Measurements from ENCODE around the gene LTB4R2. TPM values are rescaled to one million over a fixed set of nuclear protein-coding genes. Genes with fewer than 3 reads are reported as not detected.

The LTB4R2 gene
- total and polyA plus RNA-seq, 2 of the 8 experiments (the other 6 are each of a cell fraction or from before 2014, with no cell fraction given) = 5.3 to 6.7 TPM

DNA sequence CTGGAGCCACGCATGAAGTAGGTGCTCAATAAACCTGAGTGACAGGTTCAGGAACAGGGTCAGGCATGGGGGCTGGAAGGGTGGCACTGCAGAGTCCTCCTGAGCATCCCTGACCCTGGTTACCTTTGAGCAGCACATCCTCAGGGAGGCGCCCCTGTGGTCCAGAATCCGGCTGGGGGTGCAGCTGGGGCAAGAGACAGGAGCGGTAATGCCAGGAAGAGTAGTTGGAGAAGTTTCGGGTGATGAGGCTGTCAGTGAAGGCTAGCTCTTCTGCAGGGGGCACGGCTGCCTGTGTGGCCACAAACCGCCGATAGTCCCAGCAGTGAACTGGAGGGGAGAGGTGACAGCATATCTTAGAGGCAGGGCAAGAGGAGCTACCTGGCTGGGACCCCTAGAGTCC lies 40.6 kb upstream of the LTB4R2 start (continued):
- no peak for TF ChIP-seq CHD7 (IDR thresholded peaks at IDR 0.05; ENCODE audit: insufficient replicate concordance, low read length)
- no peak for TF ChIP-seq RNF2 (IDR thresholded peaks at IDR 0.05; ENCODE audit: borderline replicate concordance, low read depth, low read length, missing control alignments, poor library complexity, severe bottlenecking)
- no peak for TF ChIP-seq SP2 (IDR thresholded peaks at IDR 0.05; ENCODE audit: low read length)
- no peak for TF ChIP-seq RXRA (IDR thresholded peaks at IDR 0.05; ENCODE audit: insufficient read depth, low read depth, low read length)
- no peak for TF ChIP-seq POLR2AphosphoS5 (IDR thresholded peaks at IDR 0.05; ENCODE audit: low read depth, low read length)
- TF ChIP-seq CBX8 (IDR thresholded peaks at IDR 0.05; ENCODE audit: borderline replicate concordance, low read depth, low read length) = no peak
- no peak for TF ChIP-seq CBX5 (IDR thresholded peaks at IDR 0.05; ENCODE audit: low read depth, low read length)
- no peak for TF ChIP-seq JUND (IDR thresholded peaks at IDR 0.05; ENCODE audit: low read length)
- no peak for TF ChIP-seq CHD2 (IDR thresholded peaks at IDR 0.05; ENCODE audit: low read length)
- no peak for TF ChIP-seq SIN3A (conservative IDR thresholded peaks at IDR 0.05 in 1 of 2, IDR thresholded peaks at IDR 0.05 in 1 of 2; ENCODE audit: low read depth in 1 of 2, low read length in 2 of 2)
- no peak for TF ChIP-seq MAX (IDR thresholded peaks at IDR 0.05)
- no peak for TF ChIP-seq SP1 (IDR thresholded peaks at IDR 0.05; ENCODE audit: low read depth, low read length)
